SHP77 (cell line): ENCODE measurements around the gene WIZ.
A peak's percentile ranks its signal among the peaks of the same experiment; 100 is the strongest.
"Not testable (repeated sequence)": the region's sequence is repeated elsewhere in the genome, so short reads cannot be mapped to it uniquely, and the experiment has no call there.

Experiments used
- DNase-seq, 2 experiments: peaks; one replicate each; lab custom pipeline; 2025; lab: John Stamatoyannopoulos, UW

The WIZ gene

GRCh38 chr19:15402411-15403150 is 47.2 kb downstream of the WIZ start:
- no peak for DNase-seq

GRCh38 chr19:15401397-15401710 is 48.4 kb downstream of the WIZ start:
- no peak for DNase-seq

- no peak for DNase-seq
Measured at GRCh38 chr19:15400521-15401396, 49.0 kb downstream of the WIZ start.

- DNase-seq, result no peak
Measured at GRCh38 chr19:15399635-15400034, 50.1 kb downstream of the WIZ start.

- DNase-seq, result no peak
Measured at GRCh38 chr19:15399234-15399515, 50.6 kb downstream of the WIZ start.

- no peak for DNase-seq
Measured at GRCh38 chr19:15398501-15399233, 51.1 kb downstream of the WIZ start.

GRCh38 chr19:15397782-15398181 is 52.0 kb downstream of the WIZ start:
- no peak for DNase-seq

- DNase-seq, result no peak
Measured at GRCh38 chr19:15397236-15397635, 52.5 kb downstream of the WIZ start.

GRCh38 chr19:15396436-15396835 is 53.3 kb downstream of the WIZ start:
- no peak for DNase-seq

GRCh38 chr19:15395251-15395650 is 54.5 kb downstream of the WIZ start:
- not testable (repeated sequence) for DNase-seq

- no peak for DNase-seq
Measured at GRCh38 chr19:15394426-15394825, 55.3 kb downstream of the WIZ start.

GRCh38 chr19:15393963-15394362 is 55.8 kb downstream of the WIZ start:
- no peak for DNase-seq

GRCh38 chr19:15390814-15391213 is 58.9 kb downstream of the WIZ start:
- DNase-seq, result no peak

GRCh38 chr19:15381864-15382263 is 67.9 kb downstream of the WIZ start:
- DNase-seq, result no peak

- no peak for DNase-seq
Measured at GRCh38 chr19:15381429-15381828, 68.3 kb downstream of the WIZ start.

GRCh38 chr19:15379999-15380647 is 69.6 kb downstream of the WIZ start:
- DNase-seq, result peak; percentile 6 to 43

- peak; percentile 94 to 97 for DNase-seq
Measured at GRCh38 chr19:15379083-15379998, 70.4 kb downstream of the WIZ start, which contains the start of gene AKAP8. AKAP8 (minus strand) TSS chr19:15379787; CDS start chr19:15379731, 56 bp downstream.

GRCh38 chr19:15378534-15379082 is 71.1 kb downstream of the WIZ start:
- peak in 1 of 2 experiments; percentile 39 for DNase-seq

GRCh38 chr19:15374796-15375440 is 74.8 kb downstream of the WIZ start:
- DNase-seq, result no peak

- no peak for DNase-seq
Measured at GRCh38 chr19:15374105-15374651, 75.6 kb downstream of the WIZ start.
